K562 (cell line): ENCODE measurements around the gene NENF. TPM values are rescaled to one million over a fixed set of nuclear protein-coding genes. Genes with fewer than 3 reads are reported as not detected.

ENCODE experiments used
- CBFA2T2 ChIP-seq: fragments of 450-650 bp; conservative IDR thresholded peaks from 2 replicates; pipeline ENCODE4 v1.6.1; 2017; ENCODE audit warnings: mild to moderate bottlenecking
- KAT8 ChIP-seq: fragments of 450-650 bp; IDR thresholded peaks from 2 replicates; pipeline ENCODE4 v1.6.1; 2016; ENCODE audit warnings: low read depth, mild to moderate bottlenecking
- MCM2 ChIP-seq: fragments of 450-650 bp; IDR thresholded peaks from 2 replicates; pipeline ENCODE4 v1.6.1; 2017; ENCODE audit warnings: low read depth, mild to moderate bottlenecking
- MTA1 ChIP-seq: fragments of 450-650 bp; IDR thresholded peaks from 2 replicates; pipeline ENCODE4 v1.6.1; 2017; ENCODE audit warnings: borderline replicate concordance
- NR1H2 ChIP-seq: sonication (generic); formaldehyde crosslinking; IDR thresholded peaks from 2 replicates; pipeline ENCODE4 v1.4.0; 2020; ENCODE audit warnings: mild to moderate bottlenecking, missing genetic modification reagents
- POLR2AphosphoS5 ChIP-seq: IDR thresholded peaks from 2 replicates; pipeline ENCODE4 v1.6.1; 2011; ENCODE audit warnings: mild to moderate bottlenecking, low read depth, low read length, moderate library complexity; ENCODE audit not compliant: control insufficient read depth, insufficient read depth
- RBBP5 ChIP-seq: fragments of 200-600 bp; sonication (generic); IDR thresholded peaks from 2 replicates; pipeline ENCODE4 v1.6.1; 2012; ENCODE audit warnings: borderline replicate concordance, mild to moderate bottlenecking, low read length, control low read depth, inconsistent platforms; ENCODE audit not compliant: insufficient read depth, poor library complexity, severe bottlenecking
- RBM25 ChIP-seq: fragments of 200-400 bp; formaldehyde crosslinking; IDR thresholded peaks from 2 replicates; pipeline ENCODE4 v1.6.1; 2018; ENCODE audit warnings: low read length, low read depth, moderate library complexity; ENCODE audit not compliant: severe bottlenecking
- TARDBP ChIP-seq: fragments of 450-650 bp; IDR thresholded peaks from 2 replicates; pipeline ENCODE4 v1.6.1; 2016
- ZFP36 ChIP-seq: fragments of 150-350 bp; IDR thresholded peaks from 2 replicates; pipeline ENCODE4 v1.6.1; 2018; ENCODE audit warnings: low read length, low read depth; ENCODE audit not compliant: partially characterized antibody
- polyA plus RNA-seq, 8 experiments: library from polyadenylated mRNA; depleted of rRNA in 4 of 8; stranded (reverse) in 5 of 8; unstranded in 3 of 8; fragments of >200 nt; fragmentation: Nextera tagmentation in 2 of 8; fragmentation: Illumina TruSeq in 1 of 8; extraction: Ambion mirVana in 2 of 8; extraction: Trizol in 1 of 8; gene quantifications; 2 replicates each; pipeline versions ENCODE4 v1.2.1 to v1.2.3, GENCODE V29; 2011 to 2014; ENCODE audit warnings: inconsistent platforms in 1 of 8, missing spikeins in 1 of 8
- total RNA-seq, 7 experiments: library from RNA; depleted of rRNA in 6 of 7; stranded (reverse); fragments of >200 nt in 6 of 7; fragmentation: Illumina TruSeq in 2 of 7; extraction: Trizol in 2 of 7; gene quantifications; 2 replicates each; pipeline versions ENCODE4 v1.2.1 to v1.2.3, GENCODE V29; 2011 to 2021; ENCODE audit warnings: low replicate concordance in 1 of 7
- TF ChIP-seq, protein P1 (sequence below): IDR thresholded peaks from 3 replicates; pipeline ENCODE4 v1.6.1; 2011; ENCODE audit warnings: borderline replicate concordance, mild to moderate bottlenecking, moderate library complexity; ENCODE audit not compliant: insufficient read length; ENCODE audit errors: extremely low read depth
- TF ChIP-seq, protein P2 (sequence below): sonication (generic); formaldehyde crosslinking; IDR thresholded peaks from 2 replicates; pipeline ENCODE4 v1.5.0; 2020; ENCODE audit warnings: missing genetic modification reagents
- TF ChIP-seq, protein P3 (sequence below): fragments of 250-450 bp; sonication (Bioruptor Pico); IDR thresholded peaks from 2 replicates; pipeline ENCODE4 v1.6.1; 2021; ENCODE audit warnings: mild to moderate bottlenecking
- TF ChIP-seq, protein P4 (sequence below): fragments of 250-450 bp; sonication (Bioruptor Pico); IDR thresholded peaks from 2 replicates; pipeline ENCODE4 v1.8.0; 2021; ENCODE audit warnings: moderate library complexity, mild to moderate bottlenecking, inconsistent platforms
- TF ChIP-seq, protein P5 (sequence below): sonication (generic); formaldehyde crosslinking; IDR thresholded peaks from 2 replicates; pipeline ENCODE4 v1.8.1; 2023; ENCODE audit warnings: missing genetic modification reagents, mild to moderate bottlenecking, borderline replicate concordance

Gene NENF
- total and polyA plus RNA-seq, 9 of the 15 experiments (the other 6 are each of a cell fraction or from before 2014, with no cell fraction given), result 6.1 to 100 (median 72.8) TPM

DNA sequence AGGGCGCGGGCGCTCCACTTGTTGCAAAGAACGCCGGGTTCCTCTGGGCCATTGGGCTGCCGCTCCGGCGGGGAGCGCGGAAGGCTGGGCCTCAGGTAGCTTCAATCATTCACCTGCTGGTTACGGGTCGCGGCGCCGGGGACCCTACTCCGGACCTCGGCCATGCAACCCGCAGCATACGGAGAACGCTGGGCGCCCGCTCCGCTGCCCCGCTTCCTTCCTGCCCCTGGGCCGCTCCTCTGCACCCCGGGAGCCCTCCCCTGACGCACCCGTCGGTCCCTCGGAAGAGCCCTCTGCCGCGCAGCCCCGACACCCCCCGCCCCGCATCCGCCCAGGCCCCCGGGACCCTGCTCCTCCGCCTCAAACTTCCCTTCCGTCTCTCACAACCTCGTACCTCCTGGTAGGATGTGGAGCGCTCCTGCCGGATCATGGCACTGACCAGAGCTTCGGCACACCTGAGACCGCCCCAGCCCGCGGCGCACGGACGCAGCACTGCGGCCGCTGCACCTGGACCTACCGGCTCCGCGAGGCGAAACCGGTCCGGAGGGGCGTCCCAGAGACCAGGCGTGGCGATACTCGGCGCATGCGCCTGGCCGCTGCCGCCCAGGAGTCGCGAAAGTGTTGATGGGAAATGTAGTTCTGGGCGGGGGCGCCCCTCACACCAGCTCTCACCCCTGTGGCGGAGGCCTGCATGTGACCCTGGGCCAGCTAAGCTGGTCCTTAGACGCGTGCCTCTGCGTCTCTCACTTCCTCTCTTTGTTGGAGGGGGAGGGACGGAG is 18.2 kb upstream of the NENF start, which contains the start of gene PACC1 (continued):
- TF ChIP-seq CBFA2T2 (no peak; the same call in 1 of the 2 replicates), MCM2 (no peak), ZFP36 (peak; percentile 10), TARDBP (no peak), RBBP5 (peak; percentile 78), NR1H2 (no peak), KAT8 (no peak), RBM25 (no peak), MTA1 (peak; percentile 45; the same call in 1 of the 2 replicates), POLR2AphosphoS5 (peak; percentile 55; the same call in 1 of the 2 replicates)
- TF ChIP-seq, protein P1, sequence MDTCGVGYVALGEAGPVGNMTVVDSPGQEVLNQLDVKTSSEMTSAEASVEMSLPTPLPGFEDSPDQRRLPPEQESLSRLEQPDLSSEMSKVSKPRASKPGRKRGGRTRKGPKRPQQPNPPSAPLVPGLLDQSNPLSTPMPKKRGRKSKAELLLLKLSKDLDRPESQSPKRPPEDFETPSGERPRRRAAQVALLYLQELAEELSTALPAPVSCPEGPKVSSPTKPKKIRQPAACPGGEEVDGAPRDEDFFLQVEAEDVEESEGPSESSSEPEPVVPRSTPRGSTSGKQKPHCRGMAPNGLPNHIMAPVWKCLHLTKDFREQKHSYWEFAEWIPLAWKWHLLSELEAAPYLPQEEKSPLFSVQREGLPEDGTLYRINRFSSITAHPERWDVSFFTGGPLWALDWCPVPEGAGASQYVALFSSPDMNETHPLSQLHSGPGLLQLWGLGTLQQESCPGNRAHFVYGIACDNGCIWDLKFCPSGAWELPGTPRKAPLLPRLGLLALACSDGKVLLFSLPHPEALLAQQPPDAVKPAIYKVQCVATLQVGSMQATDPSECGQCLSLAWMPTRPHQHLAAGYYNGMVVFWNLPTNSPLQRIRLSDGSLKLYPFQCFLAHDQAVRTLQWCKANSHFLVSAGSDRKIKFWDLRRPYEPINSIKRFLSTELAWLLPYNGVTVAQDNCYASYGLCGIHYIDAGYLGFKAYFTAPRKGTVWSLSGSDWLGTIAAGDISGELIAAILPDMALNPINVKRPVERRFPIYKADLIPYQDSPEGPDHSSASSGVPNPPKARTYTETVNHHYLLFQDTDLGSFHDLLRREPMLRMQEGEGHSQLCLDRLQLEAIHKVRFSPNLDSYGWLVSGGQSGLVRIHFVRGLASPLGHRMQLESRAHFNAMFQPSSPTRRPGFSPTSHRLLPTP, result no peak
- TF ChIP-seq, protein P2, sequence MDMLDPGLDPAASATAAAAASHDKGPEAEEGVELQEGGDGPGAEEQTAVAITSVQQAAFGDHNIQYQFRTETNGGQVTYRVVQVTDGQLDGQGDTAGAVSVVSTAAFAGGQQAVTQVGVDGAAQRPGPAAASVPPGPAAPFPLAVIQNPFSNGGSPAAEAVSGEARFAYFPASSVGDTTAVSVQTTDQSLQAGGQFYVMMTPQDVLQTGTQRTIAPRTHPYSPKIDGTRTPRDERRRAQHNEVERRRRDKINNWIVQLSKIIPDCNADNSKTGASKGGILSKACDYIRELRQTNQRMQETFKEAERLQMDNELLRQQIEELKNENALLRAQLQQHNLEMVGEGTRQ (CRISPR knock-in tag), result peak; percentile 91
- TF ChIP-seq, protein P3, sequence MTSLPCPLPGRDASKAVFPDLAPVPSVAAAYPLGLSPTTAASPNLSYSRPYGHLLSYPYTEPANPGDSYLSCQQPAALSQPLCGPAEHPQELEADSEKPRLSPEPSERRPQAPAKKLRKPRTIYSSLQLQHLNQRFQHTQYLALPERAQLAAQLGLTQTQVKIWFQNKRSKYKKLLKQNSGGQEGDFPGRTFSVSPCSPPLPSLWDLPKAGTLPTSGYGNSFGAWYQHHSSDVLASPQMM (CRISPR knock-in tag), result no peak
- TF ChIP-seq, protein P4, sequence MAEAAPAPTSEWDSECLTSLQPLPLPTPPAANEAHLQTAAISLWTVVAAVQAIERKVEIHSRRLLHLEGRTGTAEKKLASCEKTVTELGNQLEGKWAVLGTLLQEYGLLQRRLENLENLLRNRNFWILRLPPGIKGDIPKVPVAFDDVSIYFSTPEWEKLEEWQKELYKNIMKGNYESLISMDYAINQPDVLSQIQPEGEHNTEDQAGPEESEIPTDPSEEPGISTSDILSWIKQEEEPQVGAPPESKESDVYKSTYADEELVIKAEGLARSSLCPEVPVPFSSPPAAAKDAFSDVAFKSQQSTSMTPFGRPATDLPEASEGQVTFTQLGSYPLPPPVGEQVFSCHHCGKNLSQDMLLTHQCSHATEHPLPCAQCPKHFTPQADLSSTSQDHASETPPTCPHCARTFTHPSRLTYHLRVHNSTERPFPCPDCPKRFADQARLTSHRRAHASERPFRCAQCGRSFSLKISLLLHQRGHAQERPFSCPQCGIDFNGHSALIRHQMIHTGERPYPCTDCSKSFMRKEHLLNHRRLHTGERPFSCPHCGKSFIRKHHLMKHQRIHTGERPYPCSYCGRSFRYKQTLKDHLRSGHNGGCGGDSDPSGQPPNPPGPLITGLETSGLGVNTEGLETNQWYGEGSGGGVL, result no peak
- TF ChIP-seq, protein P5, sequence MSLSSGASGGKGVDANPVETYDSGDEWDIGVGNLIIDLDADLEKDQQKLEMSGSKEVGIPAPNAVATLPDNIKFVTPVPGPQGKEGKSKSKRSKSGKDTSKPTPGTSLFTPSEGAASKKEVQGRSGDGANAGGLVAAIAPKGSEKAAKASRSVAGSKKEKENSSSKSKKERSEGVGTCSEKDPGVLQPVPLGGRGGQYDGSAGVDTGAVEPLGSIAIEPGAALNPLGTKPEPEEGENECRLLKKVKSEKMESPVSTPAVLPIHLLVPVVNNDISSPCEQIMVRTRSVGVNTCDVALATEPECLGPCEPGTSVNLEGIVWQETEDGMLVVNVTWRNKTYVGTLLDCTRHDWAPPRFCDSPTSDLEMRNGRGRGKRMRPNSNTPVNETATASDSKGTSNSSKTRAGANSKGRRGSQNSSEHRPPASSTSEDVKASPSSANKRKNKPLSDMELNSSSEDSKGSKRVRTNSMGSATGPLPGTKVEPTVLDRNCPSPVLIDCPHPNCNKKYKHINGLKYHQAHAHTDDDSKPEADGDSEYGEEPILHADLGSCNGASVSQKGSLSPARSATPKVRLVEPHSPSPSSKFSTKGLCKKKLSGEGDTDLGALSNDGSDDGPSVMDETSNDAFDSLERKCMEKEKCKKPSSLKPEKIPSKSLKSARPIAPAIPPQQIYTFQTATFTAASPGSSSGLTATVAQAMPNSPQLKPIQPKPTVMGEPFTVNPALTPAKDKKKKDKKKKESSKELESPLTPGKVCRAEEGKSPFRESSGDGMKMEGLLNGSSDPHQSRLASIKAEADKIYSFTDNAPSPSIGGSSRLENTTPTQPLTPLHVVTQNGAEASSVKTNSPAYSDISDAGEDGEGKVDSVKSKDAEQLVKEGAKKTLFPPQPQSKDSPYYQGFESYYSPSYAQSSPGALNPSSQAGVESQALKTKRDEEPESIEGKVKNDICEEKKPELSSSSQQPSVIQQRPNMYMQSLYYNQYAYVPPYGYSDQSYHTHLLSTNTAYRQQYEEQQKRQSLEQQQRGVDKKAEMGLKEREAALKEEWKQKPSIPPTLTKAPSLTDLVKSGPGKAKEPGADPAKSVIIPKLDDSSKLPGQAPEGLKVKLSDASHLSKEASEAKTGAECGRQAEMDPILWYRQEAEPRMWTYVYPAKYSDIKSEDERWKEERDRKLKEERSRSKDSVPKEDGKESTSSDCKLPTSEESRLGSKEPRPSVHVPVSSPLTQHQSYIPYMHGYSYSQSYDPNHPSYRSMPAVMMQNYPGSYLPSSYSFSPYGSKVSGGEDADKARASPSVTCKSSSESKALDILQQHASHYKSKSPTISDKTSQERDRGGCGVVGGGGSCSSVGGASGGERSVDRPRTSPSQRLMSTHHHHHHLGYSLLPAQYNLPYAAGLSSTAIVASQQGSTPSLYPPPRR (CRISPR knock-in tag), result 0 out of 2 replicates have a peak, but pooled peaks have one; percentile 69
